H1 (cell line): ENCODE results near the gene ETV4.

Experiments
- CEBPB ChIP-seq: IDR thresholded peaks from 2 replicates; pipeline ENCODE4 v1.6.1; 2012; ENCODE audit warnings: low read depth, low read length
- EP300 ChIP-seq, 2 experiments: IDR thresholded peaks; 1 replicate in 1 of 2; 2 replicates in 1 of 2; pipeline ENCODE4 v1.6.1; 2011 to 2012; ENCODE audit warnings: low read depth in 2 of 2, low read length in 2 of 2, mild to moderate bottlenecking in 2 of 2, borderline replicate concordance in 1 of 2, inconsistent platforms in 1 of 2, moderate library complexity in 1 of 2
- POLR2A ChIP-seq, 2 experiments: IDR thresholded peaks; 1 replicate in 1 of 2; 2 replicates in 1 of 2; pipeline ENCODE4 v1.6.1; 2011; ENCODE audit warnings: low read depth in 2 of 2, low read length in 2 of 2, mild to moderate bottlenecking in 2 of 2; ENCODE audit errors: control extremely low read depth in 1 of 2
- POLR2AphosphoS5 ChIP-seq: IDR thresholded peaks from 2 replicates; pipeline ENCODE4 v1.6.1; 2011; ENCODE audit warnings: low read depth, low read length
- RNF2 ChIP-seq: fragments of 200-900, 300-1000 bp; sonication (generic); IDR thresholded peaks from 2 replicates; pipeline ENCODE4 v1.7.1; 2016; ENCODE audit warnings: borderline replicate concordance, low read depth, mild to moderate bottlenecking, antibody characterized with exemption, low read length; ENCODE audit not compliant: poor library complexity, severe bottlenecking; ENCODE audit errors: missing control alignments
- TAF1 ChIP-seq: IDR thresholded peaks from 2 replicates; pipeline ENCODE4 v1.6.1; 2011; ENCODE audit warnings: mild to moderate bottlenecking, low read depth, low read length
- TBP ChIP-seq: IDR thresholded peaks from 2 replicates; pipeline ENCODE4 v1.6.1; 2011; ENCODE audit warnings: low read depth, low read length, improper control_type of control experiment
- YY1 ChIP-seq: IDR thresholded peaks from 2 replicates; pipeline ENCODE4 v1.6.1; 2011; ENCODE audit warnings: low read depth, mild to moderate bottlenecking, low read length
- TF ChIP-seq, protein P1 (sequence below): IDR thresholded peaks from 2 replicates; pipeline ENCODE4 v1.6.1; 2012; ENCODE audit warnings: inconsistent platforms
- TF ChIP-seq, protein P2 (sequence below): IDR thresholded peaks from 2 replicates; pipeline ENCODE4 v1.6.1; 2011; ENCODE audit warnings: low read length, improper control_type of control experiment

DNA sequence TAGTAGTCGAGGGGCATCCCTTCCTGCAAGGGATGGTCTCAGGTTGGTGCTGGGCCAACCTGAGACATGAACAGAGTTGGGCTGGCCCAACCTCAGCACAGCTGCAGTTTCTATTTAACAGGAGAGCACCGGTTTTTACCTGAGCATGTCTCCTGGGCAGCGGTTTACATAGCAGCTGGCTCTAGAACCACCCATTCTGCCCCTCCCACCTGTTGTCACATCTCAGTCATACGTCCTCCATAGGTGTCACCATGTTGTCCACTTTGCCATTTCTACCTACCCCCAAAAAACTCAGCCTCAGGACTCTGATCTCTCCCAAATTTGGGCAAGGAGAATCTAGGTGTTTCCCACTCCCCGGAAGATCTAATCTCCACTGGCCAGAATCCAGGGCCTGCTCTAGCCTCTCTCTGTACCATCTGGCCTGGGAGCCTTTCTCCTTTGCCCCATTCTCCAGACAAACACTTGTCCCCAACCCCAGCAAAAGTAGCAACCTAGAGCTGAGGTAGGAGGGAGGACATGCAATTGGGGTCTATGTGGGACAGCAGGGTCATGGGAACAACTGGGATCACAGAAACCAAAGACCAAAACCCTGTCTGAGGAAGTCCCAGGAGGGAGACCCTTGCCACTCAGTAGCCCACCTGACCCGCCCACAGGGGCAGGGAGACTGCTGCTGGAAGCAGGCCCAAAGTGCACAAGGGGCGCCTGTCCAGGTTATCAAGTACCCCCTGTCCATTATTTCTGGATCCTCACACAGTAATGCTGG is 19.1 kb downstream of the ETV4 start:
- peak in 1 of 2 experiments; percentile 49; a peak in 1 of 3 replicates for TF ChIP-seq POLR2A (IDR thresholded peaks at IDR 0.05; ENCODE audit: control extremely low read depth in 1 of 2, low read depth in 2 of 2, low read length in 2 of 2)
- no peak for TF ChIP-seq EP300 (IDR thresholded peaks at IDR 0.05; ENCODE audit: borderline replicate concordance in 1 of 2, low read depth in 2 of 2, low read length in 2 of 2)
- TF ChIP-seq, protein P1, sequence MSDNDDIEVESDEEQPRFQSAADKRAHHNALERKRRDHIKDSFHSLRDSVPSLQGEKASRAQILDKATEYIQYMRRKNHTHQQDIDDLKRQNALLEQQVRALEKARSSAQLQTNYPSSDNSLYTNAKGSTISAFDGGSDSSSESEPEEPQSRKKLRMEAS = no peak
- TF ChIP-seq POLR2AphosphoS5 = 0 out of 2 replicates have a peak, but pooled peaks have one; percentile 19
- no peak for TF ChIP-seq RNF2
- TF ChIP-seq CEBPB = no peak
- no peak for TF ChIP-seq YY1
- TF ChIP-seq, protein P2, sequence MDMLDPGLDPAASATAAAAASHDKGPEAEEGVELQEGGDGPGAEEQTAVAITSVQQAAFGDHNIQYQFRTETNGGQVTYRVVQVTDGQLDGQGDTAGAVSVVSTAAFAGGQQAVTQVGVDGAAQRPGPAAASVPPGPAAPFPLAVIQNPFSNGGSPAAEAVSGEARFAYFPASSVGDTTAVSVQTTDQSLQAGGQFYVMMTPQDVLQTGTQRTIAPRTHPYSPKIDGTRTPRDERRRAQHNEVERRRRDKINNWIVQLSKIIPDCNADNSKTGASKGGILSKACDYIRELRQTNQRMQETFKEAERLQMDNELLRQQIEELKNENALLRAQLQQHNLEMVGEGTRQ = no peak
- TF ChIP-seq TBP = no peak
- no peak for TF ChIP-seq TAF1
